Activated CD4-positive, alpha-beta T cell treated with anti-CD3 and anti-CD28 coated beads, Interleukin-2, amount 50 U/mL, for 16 hours (primary cell): ENCODE data around the gene FRRS1L.
"Not testable (repeated sequence)": the region's sequence is repeated elsewhere in the genome, so short reads cannot be mapped to it uniquely, and the experiment has no call there.

Experiments used
- DNase-seq: peaks from one replicate; pipeline ENCODE4 v3.0.0-alpha.2; 2020

The FRRS1L gene

GRCh38 chr9:109126671-109127070 lies 40.4 kb downstream of the FRRS1L start:
- not testable (repeated sequence) for DNase-seq

- no peak for DNase-seq
Observed at GRCh38 chr9:109124121-109124520, 42.9 kb downstream of the FRRS1L start.

GRCh38 chr9:109122726-109123621 lies 44.1 kb downstream of the FRRS1L start:
- DNase-seq, result no peak

- DNase-seq, result no peak
Observed at GRCh38 chr9:109121232-109121796, 45.7 kb downstream of the FRRS1L start.

GRCh38 chr9:109120204-109120789 lies 46.8 kb downstream of the FRRS1L start:
- no peak for DNase-seq

GRCh38 chr9:109119439-109120203 lies 47.4 kb downstream of the FRRS1L start, which contains the start of gene TMEM245:
Gene TMEM245 (minus strand): TSS chr9:109119947. CDS start chr9:109119913, 34 bp downstream.
- peak; percentile 98 for DNase-seq

GRCh38 chr9:109118808-109119438 lies 48.1 kb downstream of the FRRS1L start:
- DNase-seq, result no peak

GRCh38 chr9:109117856-109118807 lies 48.9 kb downstream of the FRRS1L start:
- DNase-seq, result peak; percentile 80

- DNase-seq, result no peak
Observed at GRCh38 chr9:109115931-109116526, 51.0 kb downstream of the FRRS1L start.

- DNase-seq, result peak; percentile 56
Observed at GRCh38 chr9:109114670-109115069, 52.4 kb downstream of the FRRS1L start.

GRCh38 chr9:109113892-109114609 lies 53.0 kb downstream of the FRRS1L start:
- DNase-seq, result no peak

GRCh38 chr9:109113254-109113653 lies 53.8 kb downstream of the FRRS1L start:
- no peak for DNase-seq

GRCh38 chr9:109110329-109111021 lies 56.6 kb downstream of the FRRS1L start:
- DNase-seq, result peak; percentile 69

- no peak for DNase-seq
Observed at GRCh38 chr9:109109967-109110328, 57.1 kb downstream of the FRRS1L start.

GRCh38 chr9:109108318-109108717 lies 58.7 kb downstream of the FRRS1L start:
- no peak for DNase-seq

GRCh38 chr9:109107402-109108240 lies 59.4 kb downstream of the FRRS1L start:
- DNase-seq, result peak; percentile 25

GRCh38 chr9:109101810-109102209 lies 65.2 kb downstream of the FRRS1L start:
- DNase-seq, result peak; percentile 93

GRCh38 chr9:109101202-109101595 lies 65.8 kb downstream of the FRRS1L start:
- peak; percentile 35 for DNase-seq
